Rectal smooth muscle tissue (tissue), 1 donor: Measurements from ENCODE around the gene C6orf89.

ENCODE experiments used
- H3K27ac ChIP-seq: one replicate; pipeline ENCODE4 v1.7.0; 2013; ENCODE audit warnings: low read depth, low read length, inconsistent platforms
- H3K27me3 ChIP-seq: one replicate; pipeline ENCODE4 v1.7.0; 2013; ENCODE audit warnings: low read length; ENCODE audit not compliant: control insufficient read depth, insufficient read depth
- H3K36me3 ChIP-seq: one replicate; pipeline ENCODE4 v1.7.0; 2013; ENCODE audit warnings: low read length; ENCODE audit not compliant: control insufficient read depth, insufficient read depth
- H3K4me1 ChIP-seq: one replicate; pipeline ENCODE4 v1.7.0; 2013; ENCODE audit warnings: low read length; ENCODE audit not compliant: control insufficient read depth, insufficient read depth
- H3K4me3 ChIP-seq: one replicate; pipeline ENCODE4 v1.7.0; 2013; ENCODE audit warnings: low read length
- H3K9ac ChIP-seq: one replicate; pipeline ENCODE4 v1.7.0; 2013; ENCODE audit warnings: low read length

C6orf89 gene, protein sequence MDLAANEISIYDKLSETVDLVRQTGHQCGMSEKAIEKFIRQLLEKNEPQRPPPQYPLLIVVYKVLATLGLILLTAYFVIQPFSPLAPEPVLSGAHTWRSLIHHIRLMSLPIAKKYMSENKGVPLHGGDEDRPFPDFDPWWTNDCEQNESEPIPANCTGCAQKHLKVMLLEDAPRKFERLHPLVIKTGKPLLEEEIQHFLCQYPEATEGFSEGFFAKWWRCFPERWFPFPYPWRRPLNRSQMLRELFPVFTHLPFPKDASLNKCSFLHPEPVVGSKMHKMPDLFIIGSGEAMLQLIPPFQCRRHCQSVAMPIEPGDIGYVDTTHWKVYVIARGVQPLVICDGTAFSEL

DNA sequence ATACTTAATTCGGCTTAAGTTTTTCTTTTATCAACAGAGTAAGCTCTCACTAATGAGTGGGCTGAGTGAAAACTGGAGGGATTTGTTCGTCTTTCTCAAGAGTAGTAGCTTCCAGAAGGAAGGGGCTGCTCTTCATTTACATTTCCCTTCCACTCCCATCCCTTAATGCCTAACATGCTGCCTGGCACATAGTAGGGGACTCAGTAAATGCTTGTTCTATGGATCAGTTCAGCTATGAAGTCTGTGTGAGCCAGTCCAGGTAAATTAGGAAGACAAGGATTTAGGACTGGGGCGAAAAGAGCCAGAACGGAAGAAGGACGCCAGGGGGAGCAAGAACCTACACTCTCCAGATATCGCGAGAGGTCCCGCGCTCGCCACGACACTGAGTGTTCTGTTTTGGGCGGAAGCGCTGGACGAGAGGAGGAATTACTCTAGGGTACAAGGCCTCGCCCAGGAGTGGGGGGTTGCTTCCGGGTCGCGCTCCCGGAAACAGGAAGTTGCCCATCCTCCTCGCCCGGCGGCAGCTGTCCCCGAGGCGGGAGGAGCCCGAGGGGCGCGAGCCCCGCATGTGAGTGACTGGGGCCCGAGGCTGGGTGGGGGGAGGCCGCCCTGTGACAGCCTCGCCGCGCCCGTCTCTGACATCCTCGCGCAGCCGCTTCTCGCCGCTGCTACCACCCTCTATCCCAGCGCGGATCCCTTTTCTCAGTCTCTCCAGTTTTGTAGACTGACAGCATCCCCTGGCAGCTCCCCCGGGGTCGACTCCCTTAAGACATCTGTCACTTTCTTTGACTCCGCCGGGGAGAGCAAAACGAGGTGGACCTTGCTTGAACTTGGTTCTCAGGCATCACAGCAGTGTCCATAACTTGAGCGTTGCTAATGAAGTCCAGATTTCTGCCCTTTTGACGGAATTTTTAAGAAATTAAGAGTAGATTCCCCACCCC, at the start of gene C6orf89:
C6orf89 (plus strand) TSS at position 492 of the 941 bp plus-strand sequence. CDS start 13,493 bp downstream, outside the sequence.
- Histone ChIP-seq H3K36me3 (no peaks in the 10 kb centered on the region), H3K27ac (peak within 1 kb of the TSS; percentile 95), H3K4me1 (peaks cover 16% of the 10 kb centered on the region), H3K4me3 (peak within 1 kb of the TSS; percentile 80), H3K27me3 (no peaks in the 10 kb centered on the region), H3K9ac (peak within 1 kb of the TSS; percentile 66)

DNA sequence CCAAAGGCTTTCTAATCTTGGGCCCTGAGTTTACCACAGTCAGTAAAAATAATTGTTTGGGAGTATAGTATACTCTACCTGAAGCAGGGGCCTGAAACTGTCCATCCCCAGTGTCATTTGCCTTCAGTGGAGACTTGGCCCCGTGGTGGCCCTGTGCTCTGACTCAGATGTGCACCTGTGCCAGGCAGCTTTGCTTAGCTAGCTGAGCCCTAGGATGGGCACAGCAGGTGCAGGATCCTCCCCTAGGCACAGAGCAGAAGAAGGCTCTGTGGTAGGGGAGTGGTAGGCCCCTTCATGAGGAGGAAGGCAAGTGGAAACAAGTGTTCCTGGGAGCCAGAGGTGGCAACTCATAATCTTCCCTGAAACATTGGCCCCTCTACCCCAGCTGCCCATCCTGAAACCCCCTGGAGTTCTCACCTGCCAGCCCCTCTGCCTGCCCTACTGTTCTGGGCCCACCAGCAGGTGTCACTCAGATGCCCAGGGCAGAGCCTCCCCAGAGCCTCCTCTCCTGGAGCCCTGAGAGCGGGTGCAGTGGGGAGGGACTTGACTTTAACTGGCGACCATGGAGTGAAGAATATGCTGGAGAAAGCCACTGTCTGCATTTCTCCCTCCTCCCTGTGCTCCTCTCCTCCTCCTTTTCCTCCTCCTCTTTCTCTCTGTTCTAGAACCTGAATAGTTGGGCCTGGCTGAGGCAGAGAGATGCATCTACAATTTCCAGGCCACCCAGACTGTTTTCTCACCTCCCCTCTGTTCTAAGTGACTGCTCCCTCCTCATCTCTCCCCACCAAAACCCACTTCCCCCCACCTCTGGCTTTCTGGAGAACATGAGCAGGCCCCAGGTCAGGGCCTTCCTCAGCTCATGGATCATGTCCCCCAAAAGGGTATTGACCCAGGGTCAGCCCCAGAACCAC, 49.4 kb upstream of the C6orf89 start:
- Histone ChIP-seq H3K27me3 (peaks cover 11% of the 10 kb centered on the region), H3K27ac (no peak overlapping the region), H3K9ac (no peak overlapping the region), H3K4me1 (no peaks in the 10 kb centered on the region), H3K36me3 (no peaks in the 10 kb centered on the region), H3K4me3 (no peak overlapping the region)

DNA sequence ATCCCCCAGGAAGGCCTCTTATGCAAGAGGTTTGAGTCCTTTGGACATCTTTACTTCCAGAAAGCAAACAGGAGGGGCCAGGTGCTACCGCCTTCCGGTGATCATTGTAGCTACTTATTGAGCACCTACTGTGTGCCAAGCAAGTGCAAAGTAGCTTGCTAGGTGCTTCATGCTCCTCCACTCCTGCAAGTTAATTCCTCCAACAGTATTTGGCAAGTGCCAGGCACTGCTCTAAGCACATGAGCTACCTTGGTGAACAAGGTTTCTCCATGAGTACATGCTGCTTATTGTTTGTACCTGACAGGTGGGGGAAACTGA, 48.8 kb upstream of the C6orf89 start:
- no peaks in the 10 kb centered on the region for H3K4me1 ChIP-seq
- H3K27ac ChIP-seq = no peak overlapping the region
- peaks cover 11% of the 10 kb centered on the region for H3K27me3 ChIP-seq
- no peak overlapping the region for H3K4me3 ChIP-seq
- H3K9ac ChIP-seq = no peak overlapping the region
- no peaks in the 10 kb centered on the region for H3K36me3 ChIP-seq

DNA sequence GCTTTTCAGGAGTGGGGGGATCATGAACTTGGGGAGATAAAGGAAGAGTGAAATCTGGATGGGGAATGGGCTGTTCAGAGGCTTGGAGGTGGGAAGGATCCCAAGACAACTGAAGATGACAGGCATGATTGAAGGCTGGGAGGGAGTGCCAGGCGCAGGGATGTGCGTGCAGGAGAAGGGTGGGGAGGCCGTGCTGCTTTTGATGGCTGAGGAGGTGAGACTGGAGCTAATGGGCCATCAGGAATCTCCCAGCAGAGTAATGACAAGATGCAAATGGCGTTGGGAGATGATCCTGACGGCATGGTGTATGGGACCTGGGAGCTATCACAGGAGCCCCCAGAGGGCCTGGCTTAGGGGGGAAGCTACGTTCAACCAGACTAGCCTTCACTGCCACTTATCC, 48.1 kb upstream of the C6orf89 start:
- H3K4me3 ChIP-seq = no peak overlapping the region

DNA sequence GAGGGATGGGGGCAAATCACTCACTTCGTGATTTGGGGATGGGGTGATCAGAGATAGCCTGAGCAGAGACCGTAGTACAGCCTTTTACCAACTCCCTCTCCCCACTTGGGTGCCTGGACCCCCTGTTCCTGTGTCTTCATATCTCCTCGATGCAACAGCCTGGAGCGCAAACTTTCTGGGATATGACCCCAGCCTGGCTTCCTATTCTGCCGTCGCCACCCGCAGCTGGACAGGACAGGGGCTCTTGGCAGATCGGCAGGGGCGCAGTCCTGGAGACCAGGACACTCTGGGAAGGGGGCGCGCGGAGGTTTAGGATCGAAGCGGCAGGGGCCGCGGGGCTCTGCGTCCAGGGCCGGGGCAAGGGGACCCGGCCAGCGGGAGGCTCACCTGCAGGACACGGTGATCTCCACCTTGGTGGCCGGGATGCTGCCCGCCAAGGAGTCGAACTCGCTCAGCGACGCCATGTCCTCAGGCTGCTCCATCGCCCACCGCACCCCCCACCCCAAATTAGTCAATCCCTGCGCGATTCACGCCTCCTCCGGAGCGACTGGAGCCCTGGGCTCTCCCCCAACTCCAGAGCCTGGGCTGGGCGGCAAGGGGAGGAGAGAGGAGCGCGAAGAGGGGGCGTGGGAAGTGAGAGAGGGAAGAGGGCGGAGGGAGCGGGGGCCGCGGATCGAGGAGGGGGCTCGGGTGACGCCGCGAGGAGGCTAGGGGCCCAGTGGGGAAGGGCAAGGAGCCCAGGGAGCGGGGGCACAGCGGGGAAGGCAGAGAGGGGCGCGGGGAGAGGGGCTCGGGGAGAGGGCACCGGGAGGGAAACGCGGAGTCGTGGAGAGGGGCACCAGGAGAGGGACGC, 46.6 kb upstream of the C6orf89 start, which contains the start of gene CPNE5:
CPNE5 (minus strand) TSS at position 549 of the 853 bp plus-strand sequence; CDS start at position 482, 67 bp downstream.
- Histone ChIP-seq H3K36me3 (no peaks in the 10 kb centered on the region), H3K27ac (no peak within 1 kb of the TSS), H3K9ac (no peak within 1 kb of the TSS), H3K4me1 (no peaks in the 10 kb centered on the region), H3K4me3 (peak within 1 kb of the TSS; percentile 57), H3K27me3 (peaks cover 11% of the 10 kb centered on the region)

More for the DNA sequence above, 48.1 kb upstream of the C6orf89 start:
- H3K4me1 ChIP-seq = no peaks in the 10 kb centered on the region
- no peaks in the 10 kb centered on the region for H3K36me3 ChIP-seq
- no peak overlapping the region for H3K27ac ChIP-seq
- H3K27me3 ChIP-seq = peaks cover 11% of the 10 kb centered on the region
- H3K9ac ChIP-seq = no peak overlapping the region

DNA sequence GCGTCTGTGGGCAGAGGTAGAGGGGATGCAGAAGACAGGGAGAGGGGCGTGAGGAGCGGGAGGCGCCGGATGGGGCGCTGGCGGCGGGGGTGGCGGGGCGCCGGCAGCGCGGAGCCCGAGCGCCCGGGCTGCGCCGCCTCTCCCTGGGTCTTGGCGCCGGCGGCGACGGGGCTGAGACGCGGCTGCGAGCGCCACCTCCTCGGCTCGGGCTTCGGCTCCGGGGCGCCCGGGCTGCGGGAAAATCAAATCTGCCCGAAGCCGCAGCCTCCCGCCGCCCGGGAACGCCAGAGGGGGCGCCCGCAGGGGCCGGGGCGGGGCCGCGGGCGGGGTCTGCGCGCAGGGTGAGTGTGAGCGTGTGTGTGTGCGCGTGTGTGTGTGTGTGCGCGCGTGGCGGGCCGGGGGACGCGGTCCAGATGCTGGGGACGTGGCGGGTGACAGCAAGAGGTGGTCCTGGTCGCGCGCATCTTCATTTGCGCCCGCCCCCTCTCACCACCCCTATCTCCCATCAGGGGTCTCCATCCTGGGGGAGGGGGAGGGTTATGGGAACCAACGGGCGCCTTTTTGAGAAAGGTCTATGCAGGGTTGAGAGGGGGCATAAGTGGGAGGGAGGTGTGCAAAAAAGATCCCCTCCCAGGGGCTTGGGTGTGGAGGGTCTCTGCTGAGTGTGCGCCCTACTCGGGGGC, 45.9 kb upstream of the C6orf89 start:
- no peak overlapping the region for H3K9ac ChIP-seq
- no peak overlapping the region for H3K27ac ChIP-seq
- no peaks in the 10 kb centered on the region for H3K4me1 ChIP-seq
- H3K4me3 ChIP-seq = peak overlapping the region; percentile 57
- no peaks in the 10 kb centered on the region for H3K36me3 ChIP-seq
- peaks cover 11% of the 10 kb centered on the region for H3K27me3 ChIP-seq

DNA sequence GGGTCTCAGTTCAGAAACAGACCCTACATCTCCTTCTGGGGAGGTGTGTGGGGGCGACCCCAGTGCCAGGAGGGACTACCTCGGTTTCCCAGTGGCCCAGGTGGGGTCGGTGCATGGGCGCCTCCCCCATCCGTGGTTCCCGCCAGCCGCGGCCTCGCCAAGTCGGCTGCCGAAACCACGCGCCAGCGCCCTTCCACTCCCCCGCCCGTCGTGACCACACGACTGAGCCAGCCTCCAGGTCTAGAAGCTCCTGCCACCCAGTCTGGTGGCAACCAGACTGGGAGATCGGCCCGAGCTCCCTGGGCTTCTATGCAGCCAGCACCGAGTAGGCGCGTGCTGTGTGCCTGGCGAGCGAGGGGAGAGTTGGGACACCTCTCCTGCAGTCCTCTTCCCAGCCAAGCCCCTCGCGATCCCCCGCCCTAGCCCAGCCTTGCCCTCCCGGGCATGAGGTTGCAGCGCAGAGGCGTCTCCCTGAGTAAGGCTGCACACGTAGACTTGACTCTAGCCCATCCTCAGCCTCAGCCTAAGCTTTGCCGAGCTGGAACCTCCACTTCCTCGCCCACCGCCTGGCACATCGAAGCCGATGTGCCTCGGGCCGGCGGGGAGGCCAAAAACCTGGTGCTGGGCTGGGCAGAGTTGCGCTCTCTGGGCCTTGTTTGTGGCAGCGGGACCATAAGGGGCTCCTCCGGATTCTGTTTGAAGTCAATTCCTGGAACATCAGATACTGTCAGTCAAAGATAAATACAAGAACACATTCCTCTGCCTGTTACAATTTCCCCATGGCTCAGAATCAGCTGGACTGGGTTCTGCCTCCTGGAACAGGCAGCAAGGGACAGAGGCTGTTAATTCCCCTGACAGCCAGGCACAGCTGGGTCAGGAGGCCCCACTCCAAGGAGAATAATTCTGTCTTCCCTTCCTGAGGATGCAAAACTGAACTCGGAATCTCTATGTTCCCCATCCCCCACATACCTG, 45.0 kb upstream of the C6orf89 start:
- H3K27ac ChIP-seq = no peak overlapping the region
- H3K4me1 ChIP-seq = no peaks in the 10 kb centered on the region
- H3K36me3 ChIP-seq = no peaks in the 10 kb centered on the region
- H3K9ac ChIP-seq = no peak overlapping the region
- peaks cover 11% of the 10 kb centered on the region for H3K27me3 ChIP-seq
- H3K4me3 ChIP-seq = peak overlapping the region; percentile 57

DNA sequence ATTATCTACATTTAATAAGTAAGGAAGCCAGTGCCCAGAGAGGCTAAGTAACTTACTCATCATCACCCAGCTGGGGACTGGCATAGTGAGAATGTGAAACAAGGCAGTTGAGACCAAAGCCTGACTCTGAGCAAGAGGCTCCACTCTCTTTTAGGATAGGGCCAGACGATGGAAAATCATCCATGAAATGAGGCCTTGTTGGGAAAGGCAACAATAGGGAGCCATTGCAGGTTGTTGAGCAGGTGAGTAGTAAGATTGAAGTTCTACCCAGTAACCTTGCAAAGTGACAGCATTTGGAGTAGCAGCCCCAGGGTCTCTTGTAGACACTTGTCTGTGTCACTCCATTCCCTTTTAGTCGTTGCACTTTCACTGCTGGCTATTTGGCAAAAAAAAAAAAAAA, 44.0 kb upstream of the C6orf89 start:
- H3K4me1 ChIP-seq = no peaks in the 10 kb centered on the region

DNA sequence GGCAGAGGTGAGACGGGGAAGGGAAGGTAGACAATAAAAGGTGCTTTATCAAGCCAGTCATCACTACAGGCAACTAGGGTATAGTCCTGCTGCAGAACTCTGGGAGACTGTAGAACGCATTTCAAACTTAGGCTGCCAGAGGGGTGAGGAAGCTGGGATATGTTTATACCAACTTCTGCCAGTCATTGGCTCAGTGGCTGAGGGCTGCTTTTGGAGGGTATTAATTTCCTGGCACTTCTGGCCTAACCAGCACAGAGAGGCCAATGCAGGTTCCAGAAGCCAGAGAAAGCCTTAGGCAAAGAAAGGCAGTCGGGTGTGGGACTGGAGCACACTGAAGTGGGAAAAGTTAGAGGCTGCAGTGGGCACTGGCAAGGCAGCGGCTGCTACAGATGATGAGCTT, 42.6 kb upstream of the C6orf89 start:
- H3K4me3 ChIP-seq = no peak overlapping the region
- peaks cover 11% of the 10 kb centered on the region for H3K27me3 ChIP-seq
- no peaks in the 10 kb centered on the region for H3K36me3 ChIP-seq
- no peak overlapping the region for H3K9ac ChIP-seq
- no peaks in the 10 kb centered on the region for H3K4me1 ChIP-seq
- no peak overlapping the region for H3K27ac ChIP-seq

More for the DNA sequence above, 44.0 kb upstream of the C6orf89 start:
- no peak overlapping the region for H3K27ac ChIP-seq
- H3K36me3 ChIP-seq = no peaks in the 10 kb centered on the region
- peaks cover 11% of the 10 kb centered on the region for H3K27me3 ChIP-seq
- no peak overlapping the region for H3K9ac ChIP-seq
- no peak overlapping the region for H3K4me3 ChIP-seq
